GM12874 (cell line): Measurements from ENCODE around the gene PRKAR2B.

ENCODE experiments used
- CTCF ChIP-seq: IDR thresholded peaks from 2 replicates; pipeline ENCODE4 v1.5.1; 2011; ENCODE audit warnings: low read depth, mild to moderate bottlenecking, control low read depth, low read length, moderate library complexity; ENCODE audit not compliant: insufficient read depth

Gene PRKAR2B

GRCh38 chr7:107078517-107078966 is 34.0 kb downstream of the PRKAR2B start:
- TF ChIP-seq CTCF, result no peak

- no peak for TF ChIP-seq CTCF
These were observed 34.9 kb downstream of the PRKAR2B start for GRCh38 chr7:107079212-107079940.

GRCh38 chr7:107080099-107080505 is 35.6 kb downstream of the PRKAR2B start:
- TF ChIP-seq CTCF, result no peak

- no peak for TF ChIP-seq CTCF
These were observed 36.0 kb downstream of the PRKAR2B start for GRCh38 chr7:107080533-107080932.

- TF ChIP-seq CTCF, result no peak
These were observed 40.7 kb downstream of the PRKAR2B start for GRCh38 chr7:107085180-107085579.

- no peak for TF ChIP-seq CTCF
These were observed 45.1 kb downstream of the PRKAR2B start for GRCh38 chr7:107089627-107090026.

GRCh38 chr7:107090457-107090856 is 46.0 kb downstream of the PRKAR2B start:
- no peak for TF ChIP-seq CTCF
